RWPE2 (cell line): ENCODE measurements around the gene ZMYND11.

ENCODE experiments used
- ATAC-seq: fragments of 200-7000 bp; cut with Tn5 transposase; 3 replicates; pipeline ENCODE4 v1.9.1; 2021; ENCODE audit warnings: low read depth
- DNase-seq: peaks from one replicate; pipeline ENCODE4 v3.0.0-alpha.2; 2020; ENCODE audit warnings: low spot score
- H3K27ac ChIP-seq: fragments of 450-650 bp; 2 replicates; pipeline ENCODE4 v1.5.1; 2017; ENCODE audit warnings: mild to moderate bottlenecking; ENCODE audit not compliant: poor library complexity, severe bottlenecking
- H3K27me3 ChIP-seq: fragments of 250-450 bp; sonication (Bioruptor Pico); 2 replicates; pipeline ENCODE4 v1.5.1; 2021; ENCODE audit warnings: mild to moderate bottlenecking, moderate library complexity; ENCODE audit not compliant: insufficient read depth, poor library complexity, severe bottlenecking
- H3K36me3 ChIP-seq: fragments of 250-450 bp; sonication (Bioruptor Pico); 2 replicates; pipeline ENCODE4 v1.5.1; 2020; ENCODE audit warnings: low read depth, mild to moderate bottlenecking, moderate library complexity
- H3K4me1 ChIP-seq: fragments of 250-450 bp; sonication (Bioruptor Pico); 2 replicates; pipeline ENCODE4 v1.5.1; 2021; ENCODE audit warnings: mild to moderate bottlenecking, moderate library complexity; ENCODE audit not compliant: insufficient read depth, poor library complexity, severe bottlenecking
- H3K4me3 ChIP-seq: fragments of 250-450 bp; sonication (Bioruptor Pico); 2 replicates; pipeline ENCODE4 v1.5.1; 2021; ENCODE audit warnings: mild to moderate bottlenecking, moderate library complexity; ENCODE audit not compliant: severe bottlenecking
- H3K9me3 ChIP-seq: fragments of 250-450 bp; sonication (Bioruptor Pico); 2 replicates; pipeline ENCODE4 v1.5.1; 2021; ENCODE audit warnings: mild to moderate bottlenecking, moderate library complexity; ENCODE audit not compliant: severe bottlenecking
- CTCF ChIP-seq: fragments of 450-650 bp; IDR thresholded peaks from one replicate; pipeline ENCODE4 v1.5.1; 2017; ENCODE audit warnings: mild to moderate bottlenecking, moderate library complexity; ENCODE audit not compliant: poor library complexity, severe bottlenecking

The ZMYND11 gene

GRCh38 chr10:227014-227413 lies 91.8 kb downstream of the ZMYND11 start:
- H3K36me3 ChIP-seq: no peaks in the 10 kb centered on the region; the same call in 1 of the 2 replicates
- no peak for TF ChIP-seq CTCF
- H3K4me3 ChIP-seq: no peak overlapping the region
- no peaks in the 10 kb centered on the region for H3K9me3 ChIP-seq
- no peaks in the 10 kb centered on the region for H3K4me1 ChIP-seq
- H3K27me3 ChIP-seq: no peaks in the 10 kb centered on the region
- H3K27ac ChIP-seq: no peak overlapping the region
- DNase-seq (no peak), ATAC-seq (no peak)

- H3K9me3 ChIP-seq: no peaks in the 10 kb centered on the region
- H3K27me3 ChIP-seq: no peaks in the 10 kb centered on the region
- H3K36me3 ChIP-seq: no peaks in the 10 kb centered on the region; the same call in 1 of the 2 replicates
- TF ChIP-seq CTCF: no peak
- no peaks in the 10 kb centered on the region for H3K4me1 ChIP-seq
- no peak overlapping the region for H3K27ac ChIP-seq
- DNase-seq: no peak
- no peak overlapping the region for H3K4me3 ChIP-seq
- 0 out of 3 replicates have a peak, but pooled peaks have one; percentile 21 for ATAC-seq
Observed at GRCh38 chr10:228366-228765, 93.1 kb downstream of the ZMYND11 start.

GRCh38 chr10:230758-231157 lies 95.5 kb downstream of the ZMYND11 start:
- no peak for ATAC-seq
- no peak overlapping the region for H3K4me3 ChIP-seq
- no peak for DNase-seq

GRCh38 chr10:232061-232460 lies 96.8 kb downstream of the ZMYND11 start:
- Histone ChIP-seq H3K36me3 (no peaks in the 10 kb centered on the region; the same call in 1 of the 2 replicates), H3K9me3 (no peaks in the 10 kb centered on the region), H3K27ac (no peak overlapping the region), H3K27me3 (no peaks in the 10 kb centered on the region), H3K4me3 (no peak overlapping the region), H3K4me1 (no peaks in the 10 kb centered on the region)
- no peak for DNase-seq
- TF ChIP-seq CTCF: no peak
- ATAC-seq: no peak

More at GRCh38 chr10:230758-231157, 95.5 kb downstream of the ZMYND11 start:
- H3K36me3 ChIP-seq: no peaks in the 10 kb centered on the region; the same call in 1 of the 2 replicates
- peak; percentile 48 for TF ChIP-seq CTCF
- H3K9me3 ChIP-seq: no peaks in the 10 kb centered on the region
- H3K4me1 ChIP-seq: no peaks in the 10 kb centered on the region
- no peaks in the 10 kb centered on the region for H3K27me3 ChIP-seq
- no peak overlapping the region for H3K27ac ChIP-seq

GRCh38 chr10:232878-233277 lies 97.6 kb downstream of the ZMYND11 start:
- Histone ChIP-seq H3K4me3 (no peak overlapping the region), H3K4me1 (no peaks in the 10 kb centered on the region), H3K36me3 (peaks cover 5% of the 10 kb centered on the region; the same call in 1 of the 2 replicates), H3K27ac (no peak overlapping the region), H3K9me3 (no peaks in the 10 kb centered on the region), H3K27me3 (no peaks in the 10 kb centered on the region)
- no peak for TF ChIP-seq CTCF
- ATAC-seq: no peak
- no peak for DNase-seq
